ENCODE results near the gene PTP4A2. TPM values are rescaled to one million over a fixed set of nuclear protein-coding genes. Genes with fewer than 3 reads are reported as not detected.

Gene PTP4A2
- total and polyA plus RNA-seq, 2 donors (not counting 3 experiments of a cell fraction or from before 2014, with no cell fraction given): 74.1 to 184 TPM

GRCh38 chr1:31870086-31870736, 68.0 kb downstream of the PTP4A2 start:
- Histone ChIP-seq H3K4me1 (ENCODE audit: control insufficient read depth, extremely low read depth, insufficient read depth, low read length) (no peaks in the 10 kb centered on the region), H3K27ac (ENCODE audit: insufficient read depth, low read depth, low read length) (no peak overlapping the region), H3K36me3 (ENCODE audit: control insufficient read depth in 2 of 2, extremely low read depth in 1 of 2, insufficient read depth in 2 of 2, low read length in 2 of 2) (no peaks in the 10 kb centered on the region), H3K9me1 (replicated peaks; ENCODE audit: control insufficient read depth, extremely low read depth, insufficient read depth, low read length) (no peaks in the 10 kb centered on the region), H3K4me3 (replicated peaks in 1 of 3; ENCODE audit: insufficient read depth in 1 of 3, low read depth in 1 of 3, low read length in 3 of 3) (no peak overlapping the region), H3K9me3 (replicated peaks; ENCODE audit: control insufficient read depth, insufficient read depth, low read length) (no peaks in the 10 kb centered on the region), H2AFZ (ENCODE audit: low read depth, low read length) (no peak overlapping the region), H3K9ac (replicated peaks; ENCODE audit: extremely low read depth, insufficient read depth, low read length) (no peak overlapping the region), H4K20me1 (replicated peaks; ENCODE audit: control insufficient read depth, extremely low read depth, insufficient read depth, low read length) (no peaks in the 10 kb centered on the region), H3K27me3 (ENCODE audit: control insufficient read depth in 2 of 2, insufficient read depth in 2 of 2, low read length in 2 of 2) (peaks cover 0 to 2% of the 10 kb centered on the region in 2 experiments), H3K79me2 (ENCODE audit: control insufficient read depth, insufficient read depth, low read length) (no peaks in the 10 kb centered on the region), H3K4me2 (ENCODE audit: insufficient read depth, low read length) (no peak overlapping the region)
- dilution Hi-C loops (cut with MboI; ENCODE audit: extremely low pct_ligation_motif_present, low sequenced_read_pairs): no loop called here
- TF ChIP-seq POLR2A (IDR thresholded peaks at IDR 0.05; ENCODE audit: low read depth, low read length): no peak
- TF ChIP-seq MYC (IDR thresholded peaks at IDR 0.05; ENCODE audit: low read depth, low read length): no peak
- TF ChIP-seq EZH2 (IDR thresholded peaks at IDR 0.05; ENCODE audit: borderline replicate concordance, low read depth, low read length, severe bottlenecking): no peak
- TF ChIP-seq CTCF (IDR thresholded peaks at IDR 0.05; ENCODE audit: extremely low read depth in 1 of 2, insufficient read depth in 1 of 2, low read depth in 1 of 2, low read length in 2 of 2): no peak
- TF ChIP-seq FOS (IDR thresholded peaks at IDR 0.05; ENCODE audit: borderline replicate concordance, insufficient read depth, low read length): no peak
- no peak for TF ChIP-seq MAX (IDR thresholded peaks at IDR 0.05; ENCODE audit: insufficient read depth, insufficient read length)
- no peak for TF ChIP-seq JUN (IDR thresholded peaks at IDR 0.05; ENCODE audit: borderline replicate concordance, insufficient read depth, insufficient read length, low read depth)
- TF ChIP-seq POLR2AphosphoS5 (IDR thresholded peaks at IDR 0.05; ENCODE audit: insufficient read depth, low read depth, low read length): no peak
- TF ChIP-seq GATA2 (IDR thresholded peaks at IDR 0.05; ENCODE audit: insufficient read depth, insufficient read length, low read depth, low read length): no peak
- DNase-seq (ENCODE audit: low read depth, low spot score) (no peak), FAIRE-seq (no peak)
- POLR2A ChIA-PET: no interaction called here
- BruUV-seq (replicated peaks): no TSS peak
- intact Hi-C loops (cut with micrococcal nuclease): no loop called here
- CTCF ChIA-PET: interaction anchor here (0.6 to 1.9 kb wide), 6 partner anchors 9 to 94 kb away, joined by 3 to 7 read pairs (median 4); no protein-coding TSS in a partner anchor
